Ovary (tissue), 9 donors: Measurements from ENCODE around the gene TEN1. TPM values are rescaled to one million over a fixed set of nuclear protein-coding genes. Genes with fewer than 3 reads are reported as not detected.

Experiments used
- DNase-seq, 5 donors: peaks; one replicate each; pipeline ENCODE4 v3.0.0-alpha.2; 2019 to 2020
- H3K27ac ChIP-seq, 2 donors: fragments of 200-600 bp; one replicate each; pipeline versions ENCODE4 v1.5.1 to v1.8.0; 2019 to 2022
- H3K27me3 ChIP-seq: fragments of 200-600 bp; one replicate; pipeline ENCODE4 v1.8.0; 2022
- H3K36me3 ChIP-seq: fragments of 200-600 bp; sonication (generic); one replicate; pipeline ENCODE4 v1.5.1; 2019
- H3K4me1 ChIP-seq: one replicate; pipeline ENCODE4 v1.8.1; 2013; ENCODE audit warnings: mild to moderate bottlenecking, moderate library complexity; ENCODE audit not compliant: insufficient read depth
- H3K4me3 ChIP-seq: fragments of 200-600 bp; sonication (generic); one replicate; pipeline ENCODE4 v1.5.1; 2017
- H3K9me3 ChIP-seq, 2 donors: fragments of 200-600 bp in 1 of 2; sonication (generic) in 1 of 2; one replicate each; pipeline versions ENCODE4 v1.5.1 to v1.8.1; 2013 to 2019; ENCODE audit warnings: mild to moderate bottlenecking in 1 of 2, moderate library complexity in 1 of 2
- EP300 ChIP-seq: sonication (generic); formaldehyde crosslinking; IDR thresholded peaks from one replicate; pipeline ENCODE4 v1.6.1; 2017; ENCODE audit warnings: antibody characterized with exemption
- POLR2A ChIP-seq: fragments of 450-650 bp; IDR thresholded peaks from one replicate; pipeline ENCODE4 v1.6.1; 2017; ENCODE audit warnings: antibody characterized with exemption, mild to moderate bottlenecking, moderate library complexity
- WGBS, 3 donors: extraction: QIAGEN DNeasy Blood & Tissue Kit in 1 of 3; methylation state at CpG; one replicate each; pipeline versions ENCODE4 v1.1.5 to v1.1.7; 2013 to 2017; 5-methylcytosine and 5-hydroxymethylcytosine counted together
- intact Hi-C, 4 donors: fragments of 100-400 bp; cut with DNase I; formaldehyde crosslinking; loops; one replicate each; pipeline versions ENCODE4 v1.11.0 to v1.15.1; 2022 to 2023
- polyA plus RNA-seq, 2 donors: library from polyadenylated mRNA; stranded (reverse); fragments of 200-250 nt in 1 of 2; fragments of 350-450 nt in 1 of 2; fragmentation: Illumina TruSeq in 1 of 2; extraction: RNeasy Lipid Tissue Mini Kit (QIAGEN cat#74804) in 1 of 2; gene quantifications; one replicate each; pipeline ENCODE4 v1.2.3, GENCODE V29; 2013 to 2014
- total RNA-seq, 7 donors: library from RNA; depleted of rRNA in 2 of 7; stranded (reverse); fragments of >200 nt in 2 of 7; fragmentation: NEBNext Ultra II Directional in 3 of 7; extraction: Animal tissue kit (Norgen Biotek cat#: 25700) in 3 of 7; gene quantifications; one replicate each; pipeline versions ENCODE4 v1.1.0 to v1.2.4, GENCODE V29; 2016 to 2023
- TF ChIP-seq, protein P1 (sequence below), 3 donors: fragments of 450-650 bp in 2 of 3; fragments of 200-600 bp in 1 of 3; IDR thresholded peaks; one replicate each; pipeline versions ENCODE4 v1.5.1 to v1.8.0; 2016 to 2022; ENCODE audit warnings: antibody characterized with exemption in 3 of 3, mild to moderate bottlenecking in 1 of 3
- donor health status: DM: no; HTN: no; CAD: no; lungs with moderate emphysema.
- donor health status: DM: no; HTN: no; CAD: no.
- donor health status: Bipolar disorder and iron deficiency.
- donor health status: DM: yes; HTN: yes; CAD: no.
- donor health status: DM: no; HTN: no; CAD: no.
- donor health status: DM: yes; HTN: yes; CAD: no.

Gene TEN1
- total and polyA plus RNA-seq, 9 donors, result 6.1 to 18.1 (median 10.5) TPM

- Histone ChIP-seq H3K36me3 (no peaks in the 10 kb centered on the region), H3K9me3 (no peaks in the 10 kb centered on the region), H3K4me1 (peaks cover 1% of the 10 kb centered on the region), H3K27me3 (no peaks in the 10 kb centered on the region), H3K4me3 (no peak overlapping the region), H3K27ac (no peak overlapping the region)
- intact Hi-C loops, result loop anchor here in 1 of 4 donors (5.0 kb wide), 1 partner anchor 33 kb away; the partner anchor contains the start of gene FBF1
- TF ChIP-seq POLR2A (no peak), EP300 (no peak)
- TF ChIP-seq, protein P1, sequence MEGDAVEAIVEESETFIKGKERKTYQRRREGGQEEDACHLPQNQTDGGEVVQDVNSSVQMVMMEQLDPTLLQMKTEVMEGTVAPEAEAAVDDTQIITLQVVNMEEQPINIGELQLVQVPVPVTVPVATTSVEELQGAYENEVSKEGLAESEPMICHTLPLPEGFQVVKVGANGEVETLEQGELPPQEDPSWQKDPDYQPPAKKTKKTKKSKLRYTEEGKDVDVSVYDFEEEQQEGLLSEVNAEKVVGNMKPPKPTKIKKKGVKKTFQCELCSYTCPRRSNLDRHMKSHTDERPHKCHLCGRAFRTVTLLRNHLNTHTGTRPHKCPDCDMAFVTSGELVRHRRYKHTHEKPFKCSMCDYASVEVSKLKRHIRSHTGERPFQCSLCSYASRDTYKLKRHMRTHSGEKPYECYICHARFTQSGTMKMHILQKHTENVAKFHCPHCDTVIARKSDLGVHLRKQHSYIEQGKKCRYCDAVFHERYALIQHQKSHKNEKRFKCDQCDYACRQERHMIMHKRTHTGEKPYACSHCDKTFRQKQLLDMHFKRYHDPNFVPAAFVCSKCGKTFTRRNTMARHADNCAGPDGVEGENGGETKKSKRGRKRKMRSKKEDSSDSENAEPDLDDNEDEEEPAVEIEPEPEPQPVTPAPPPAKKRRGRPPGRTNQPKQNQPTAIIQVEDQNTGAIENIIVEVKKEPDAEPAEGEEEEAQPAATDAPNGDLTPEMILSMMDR (IDR thresholded peaks at IDR 0.05), result no peak
- 29 to 69% (median 33%) methylated on average over 5 of the region's 5 CpGs for WGBS, 3 donors
- no peak for DNase-seq
These were observed 3.3 kb upstream of the TEN1 start for GRCh38 chr17:75975757-75976174.

GRCh38 chr17:75976175-75976848 lies 2.7 kb upstream of the TEN1 start:
- no peaks in the 10 kb centered on the region for H3K36me3 ChIP-seq
- no peak for TF ChIP-seq POLR2A
- no peak for TF ChIP-seq EP300
- TF ChIP-seq, protein P1 (IDR thresholded peaks at IDR 0.05), result no peak
- DNase-seq, result no peak
- no peak overlapping the region for H3K4me3 ChIP-seq
- WGBS, 3 donors, result 26 to 38% (median 32%) methylated on average over 9 of the region's 9 CpGs
- H3K27me3 ChIP-seq, result no peaks in the 10 kb centered on the region
- no peaks in the 10 kb centered on the region for H3K9me3 ChIP-seq
- H3K27ac ChIP-seq, result no peak overlapping the region
- H3K4me1 ChIP-seq, result peaks cover 1% of the 10 kb centered on the region
- intact Hi-C loops, result loop anchor here in 1 of 4 donors (5.0 kb wide), 1 partner anchor 34 kb away; the partner anchor contains the start of gene FBF1

GRCh38 chr17:75979705-75980187 lies 706 bp downstream of the TEN1 start:
- Histone ChIP-seq H3K9me3 (no peaks in the 10 kb centered on the region), H3K4me1 (peaks cover 1% of the 10 kb centered on the region), H3K4me3 (peak overlapping the region; percentile 74), H3K36me3 (no peaks in the 10 kb centered on the region), H3K27ac (peak overlapping the region; percentile 93 to 98), H3K27me3 (no peaks in the 10 kb centered on the region)
- TF ChIP-seq EP300 (no peak), POLR2A (no peak)
- WGBS, 3 donors, result 4 to 7% (median 7%) methylated on average over 19 of the region's 19 CpGs
- no peak for DNase-seq
- intact Hi-C loops, result loop anchor here in 2 of 4 donors (2.0 to 5.0 kb wide), 2 partner anchors 37 to 75 kb away; partner anchors contain the start of genes FBF1 (in 1 of the 2) and MRPL38 (in 1 of the 2)

DNA sequence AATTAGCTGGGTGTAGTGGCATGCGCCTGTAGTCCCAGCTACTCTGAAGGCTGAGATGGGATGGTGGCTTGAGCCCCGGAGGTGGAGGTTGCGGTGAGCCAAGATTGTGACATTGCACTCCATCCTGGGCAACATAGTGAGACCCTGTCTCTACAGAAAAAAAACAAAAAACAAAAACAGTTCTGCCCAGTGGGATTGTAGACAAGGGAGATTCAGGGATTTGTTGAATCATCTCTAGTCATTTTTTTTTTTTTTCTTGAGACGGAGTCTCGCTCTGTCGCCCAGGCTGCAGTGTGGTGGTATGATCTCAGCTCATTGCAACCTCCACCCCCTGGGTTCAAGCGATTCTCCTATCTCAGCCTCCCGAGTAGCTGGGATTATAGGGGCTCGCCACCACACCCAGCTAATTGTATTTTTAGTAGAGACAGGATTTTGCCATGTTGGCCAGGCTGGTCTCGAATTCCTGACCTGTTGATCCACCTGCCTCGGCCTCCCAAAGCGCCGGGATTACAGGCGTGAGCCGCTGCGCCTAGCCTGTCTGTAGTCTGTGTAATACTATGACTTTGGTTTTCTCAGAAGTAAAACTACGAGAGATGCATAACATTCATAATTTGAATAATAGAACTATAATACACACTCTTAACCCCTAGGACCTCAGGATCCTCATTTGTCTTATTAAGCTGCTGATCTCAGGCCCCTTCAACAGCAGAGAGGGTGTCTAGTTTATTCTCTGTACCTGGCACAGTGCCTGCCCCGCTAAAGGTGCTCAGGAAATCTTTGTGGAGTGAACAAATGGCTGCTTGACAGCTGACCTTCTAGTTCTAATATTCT lies 1.4 kb downstream of the TEN1 start:
- DNase-seq, result peak in 1 of 5 donors; percentile 33
- WGBS, 3 donors, result 83 to 86% (median 83%) methylated on average over 18 of the region's 18 CpGs
- H3K9me3 ChIP-seq, result no peaks in the 10 kb centered on the region
- peak overlapping the region; percentile 93 to 98 for H3K27ac ChIP-seq
- TF ChIP-seq POLR2A, result no peak
- TF ChIP-seq, protein P1 (IDR thresholded peaks at IDR 0.05), result no peak
- TF ChIP-seq EP300, result no peak
- intact Hi-C loops, result no loop called here
- peaks cover 1% of the 10 kb centered on the region for H3K4me1 ChIP-seq
- H3K27me3 ChIP-seq, result no peaks in the 10 kb centered on the region
- no peaks in the 10 kb centered on the region for H3K36me3 ChIP-seq
- H3K4me3 ChIP-seq, result peak overlapping the region; percentile 74
